ENCODE results near the gene LIG4.
A peak's percentile ranks its signal among the peaks of the same experiment; 100 is the strongest.

DNA sequence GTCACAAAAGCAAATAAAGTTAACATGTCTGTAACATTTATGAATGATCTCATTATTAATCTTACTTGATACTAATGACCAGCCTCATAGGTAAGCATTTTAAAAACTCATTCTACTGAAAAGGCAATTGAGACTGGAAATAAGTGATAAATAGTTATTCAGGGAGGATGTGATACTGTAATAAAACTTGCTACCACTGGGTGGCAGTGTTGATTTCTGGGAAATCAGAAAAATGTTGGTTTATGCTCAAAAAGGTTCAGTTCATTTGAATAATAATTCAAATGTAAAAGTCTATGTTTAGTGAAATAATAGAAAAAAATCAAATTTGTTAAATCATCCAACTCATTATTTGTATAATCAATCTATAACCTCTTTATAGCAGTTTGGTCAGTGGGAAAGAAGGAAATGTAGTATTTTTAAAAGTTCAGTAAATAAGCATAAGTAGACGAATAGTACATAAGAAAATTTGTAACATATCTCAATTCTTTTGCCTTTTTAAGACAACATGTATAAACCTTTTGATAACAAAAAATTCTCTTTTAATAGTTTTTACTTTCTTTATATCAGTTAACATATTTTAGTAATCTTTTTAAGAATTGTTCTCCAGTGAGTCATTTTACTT, 12.4 kb upstream of the LIG4 start:
- TF ChIP-seq, protein P1, sequence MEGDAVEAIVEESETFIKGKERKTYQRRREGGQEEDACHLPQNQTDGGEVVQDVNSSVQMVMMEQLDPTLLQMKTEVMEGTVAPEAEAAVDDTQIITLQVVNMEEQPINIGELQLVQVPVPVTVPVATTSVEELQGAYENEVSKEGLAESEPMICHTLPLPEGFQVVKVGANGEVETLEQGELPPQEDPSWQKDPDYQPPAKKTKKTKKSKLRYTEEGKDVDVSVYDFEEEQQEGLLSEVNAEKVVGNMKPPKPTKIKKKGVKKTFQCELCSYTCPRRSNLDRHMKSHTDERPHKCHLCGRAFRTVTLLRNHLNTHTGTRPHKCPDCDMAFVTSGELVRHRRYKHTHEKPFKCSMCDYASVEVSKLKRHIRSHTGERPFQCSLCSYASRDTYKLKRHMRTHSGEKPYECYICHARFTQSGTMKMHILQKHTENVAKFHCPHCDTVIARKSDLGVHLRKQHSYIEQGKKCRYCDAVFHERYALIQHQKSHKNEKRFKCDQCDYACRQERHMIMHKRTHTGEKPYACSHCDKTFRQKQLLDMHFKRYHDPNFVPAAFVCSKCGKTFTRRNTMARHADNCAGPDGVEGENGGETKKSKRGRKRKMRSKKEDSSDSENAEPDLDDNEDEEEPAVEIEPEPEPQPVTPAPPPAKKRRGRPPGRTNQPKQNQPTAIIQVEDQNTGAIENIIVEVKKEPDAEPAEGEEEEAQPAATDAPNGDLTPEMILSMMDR (IDR thresholded peaks at IDR 0.05), result peak; percentile 66 to 77 (median 70)
- TF ChIP-seq EP300 (IDR thresholded peaks at IDR 0.05) (no peak), POLR2A (IDR thresholded peaks at IDR 0.05) (no peak)

Data from upper lobe of left lung (tissue), 4 donors.